Transverse colon (tissue), 4 donors: ENCODE results near the gene RCCD1. TPM values are rescaled to one million over a fixed set of nuclear protein-coding genes. Genes with fewer than 3 reads are reported as not detected.

ENCODE experiments used
- DNase-seq: peaks from one replicate; pipeline ENCODE4 v3.0.0-alpha.2; 2019
- H3K27ac ChIP-seq, 4 donors: fragments of 200-600 bp; sonication (generic); 2 replicates each; pipeline ENCODE4 v1.5.1; 2016 to 2018; ENCODE audit warnings: inconsistent platforms in 4 of 4
- H3K27me3 ChIP-seq: fragments of 200-600 bp; sonication (generic); 2 replicates; pipeline ENCODE4 v1.5.1; 2017; ENCODE audit warnings: inconsistent platforms
- H3K36me3 ChIP-seq, 4 donors: fragments of 200-600 bp; sonication (generic); 2 replicates each; pipeline ENCODE4 v1.5.1; 2017 to 2019; ENCODE audit warnings: inconsistent platforms in 4 of 4
- H3K4me1 ChIP-seq, 4 donors: fragments of 200-600 bp; sonication (generic); 2 replicates each; pipeline ENCODE4 v1.5.1; 2017 to 2020; ENCODE audit warnings: inconsistent platforms in 4 of 4
- H3K4me3 ChIP-seq, 4 donors: fragments of 200-600 bp; sonication (generic); 1 replicate in 1 of 4; 2 replicates in 3 of 4; pipeline versions ENCODE4 v1.5.1 to v1.6.1; 2017 to 2019; ENCODE audit warnings: inconsistent platforms in 4 of 4
- H3K9me3 ChIP-seq, 2 donors: fragments of 200-600 bp; sonication (generic); 2 replicates each; pipeline ENCODE4 v1.5.1; 2017 to 2019; ENCODE audit warnings: inconsistent platforms in 2 of 2
- EP300 ChIP-seq: sonication (generic); formaldehyde crosslinking; IDR thresholded peaks from one replicate; pipeline ENCODE4 v1.6.1; 2017; ENCODE audit warnings: antibody characterized with exemption, low read depth
- POLR2A ChIP-seq: fragments of 450-650 bp; IDR thresholded peaks from one replicate; pipeline ENCODE4 v1.6.1; 2016; ENCODE audit warnings: antibody characterized with exemption, mild to moderate bottlenecking, moderate library complexity
- POLR2AphosphoS5 ChIP-seq, 3 donors: sonication (generic); formaldehyde crosslinking; IDR thresholded peaks; one replicate each; pipeline ENCODE4 v1.6.1; 2016; ENCODE audit warnings: antibody characterized with exemption in 3 of 3
- WGBS, 2 donors: methylation state at CpG; one replicate each; pipeline ENCODE4 v1.1.5; 2018; ENCODE audit warnings: low coverage in 1 of 2; 5-methylcytosine and 5-hydroxymethylcytosine counted together
- in situ Hi-C, 4 donors: fragments of 200-750 bp; cut with MboI; loops; one replicate each; pipeline versions ENCODE4 v1.15.0 to v1.15.1; 2017; ENCODE audit warnings: low sequenced_read_pairs in 3 of 4, low pct_ligation_motif_present in 1 of 4, low pct_unique_long_range_greater_than_20kb in 1 of 4
- intact Hi-C: fragments of 100-400 bp; cut with DNase I; formaldehyde crosslinking; loops from one replicate; pipeline ENCODE4 v1.15.1; 2023; ENCODE audit warnings: low total_unique reads
- total RNA-seq, 4 donors: library from RNA; depleted of rRNA; stranded (reverse); fragments of >200 nt; gene quantifications; one replicate each; pipeline ENCODE4 v1.1.0, GENCODE V29; 2016
- TF ChIP-seq, protein P1 (sequence below), 5 experiments: fragments of 200-600 bp in 3 of 5; fragments of 450-650 bp in 2 of 5; sonication (generic) in 3 of 5; IDR thresholded peaks; 1 replicate in 2 of 5; 2 replicates in 3 of 5; pipeline ENCODE4 v1.5.1; 2016 to 2017; ENCODE audit warnings: antibody characterized with exemption in 5 of 5, inconsistent platforms in 3 of 5, mild to moderate bottlenecking in 2 of 5, moderate library complexity in 1 of 5

The RCCD1 gene, protein sequence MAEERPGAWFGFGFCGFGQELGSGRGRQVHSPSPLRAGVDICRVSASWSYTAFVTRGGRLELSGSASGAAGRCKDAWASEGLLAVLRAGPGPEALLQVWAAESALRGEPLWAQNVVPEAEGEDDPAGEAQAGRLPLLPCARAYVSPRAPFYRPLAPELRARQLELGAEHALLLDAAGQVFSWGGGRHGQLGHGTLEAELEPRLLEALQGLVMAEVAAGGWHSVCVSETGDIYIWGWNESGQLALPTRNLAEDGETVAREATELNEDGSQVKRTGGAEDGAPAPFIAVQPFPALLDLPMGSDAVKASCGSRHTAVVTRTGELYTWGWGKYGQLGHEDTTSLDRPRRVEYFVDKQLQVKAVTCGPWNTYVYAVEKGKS
- 100 to 1,000 TPM in 1 of 4 donors, 10 to 100 TPM in 3; 13.1 to 438 (median 16.2) TPM for total RNA-seq

DNA sequence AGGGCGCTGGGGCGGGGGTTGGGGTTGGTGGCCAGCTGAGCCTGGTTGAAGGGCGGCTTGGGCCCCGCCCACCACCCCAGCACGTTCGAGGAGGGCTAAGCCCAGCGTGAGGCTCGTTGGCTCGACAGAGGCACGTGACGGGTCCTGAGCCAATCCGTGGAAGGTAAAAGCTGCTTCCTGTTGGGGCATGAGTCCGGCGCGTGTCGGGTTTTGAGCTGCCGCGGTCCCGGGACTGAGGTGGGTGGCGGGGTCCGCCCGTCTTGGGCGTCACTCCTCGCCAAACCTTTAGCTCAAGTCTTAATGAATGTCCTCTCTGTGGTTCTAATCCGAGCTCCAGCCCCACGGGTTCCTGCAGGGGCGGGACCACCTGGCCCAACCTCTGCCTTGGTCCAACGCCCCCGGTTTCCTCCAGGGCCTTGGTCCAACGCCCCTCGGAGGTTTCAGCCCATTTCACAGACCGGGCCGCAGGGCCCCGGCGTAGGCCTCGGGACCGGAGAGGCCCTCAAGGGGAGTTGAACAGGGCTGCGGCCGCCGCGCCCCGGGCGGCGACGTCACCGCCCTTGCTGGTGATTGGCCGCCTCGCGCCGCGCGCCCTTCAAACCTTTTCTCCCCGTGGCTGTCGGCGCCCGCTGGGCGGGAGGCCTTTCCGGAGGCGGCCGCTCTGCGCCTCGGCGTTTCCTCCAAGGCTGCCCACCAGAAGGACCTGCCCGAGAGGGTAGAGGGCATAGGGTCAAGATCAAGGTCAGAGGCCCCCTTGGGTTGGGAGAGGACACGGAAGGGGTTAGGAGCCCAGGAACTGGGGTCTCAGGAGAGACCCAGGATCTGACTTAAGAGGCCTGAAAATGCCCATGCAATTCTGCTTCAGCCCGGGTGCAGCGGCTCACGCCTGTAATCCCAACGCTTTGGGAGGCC, at the start of gene RCCD1:
Gene RCCD1 (plus strand): TSS at position 173 of the 912 bp plus-strand sequence. CDS start 1,851 bp downstream, outside the sequence.
- TF ChIP-seq POLR2A, result peak; percentile 75
- peak; percentile 58 to 90 (median 84) for TF ChIP-seq POLR2AphosphoS5 (IDR thresholded peaks at IDR 0.05)
- TF ChIP-seq EP300, result no peak
- TF ChIP-seq, protein P1, sequence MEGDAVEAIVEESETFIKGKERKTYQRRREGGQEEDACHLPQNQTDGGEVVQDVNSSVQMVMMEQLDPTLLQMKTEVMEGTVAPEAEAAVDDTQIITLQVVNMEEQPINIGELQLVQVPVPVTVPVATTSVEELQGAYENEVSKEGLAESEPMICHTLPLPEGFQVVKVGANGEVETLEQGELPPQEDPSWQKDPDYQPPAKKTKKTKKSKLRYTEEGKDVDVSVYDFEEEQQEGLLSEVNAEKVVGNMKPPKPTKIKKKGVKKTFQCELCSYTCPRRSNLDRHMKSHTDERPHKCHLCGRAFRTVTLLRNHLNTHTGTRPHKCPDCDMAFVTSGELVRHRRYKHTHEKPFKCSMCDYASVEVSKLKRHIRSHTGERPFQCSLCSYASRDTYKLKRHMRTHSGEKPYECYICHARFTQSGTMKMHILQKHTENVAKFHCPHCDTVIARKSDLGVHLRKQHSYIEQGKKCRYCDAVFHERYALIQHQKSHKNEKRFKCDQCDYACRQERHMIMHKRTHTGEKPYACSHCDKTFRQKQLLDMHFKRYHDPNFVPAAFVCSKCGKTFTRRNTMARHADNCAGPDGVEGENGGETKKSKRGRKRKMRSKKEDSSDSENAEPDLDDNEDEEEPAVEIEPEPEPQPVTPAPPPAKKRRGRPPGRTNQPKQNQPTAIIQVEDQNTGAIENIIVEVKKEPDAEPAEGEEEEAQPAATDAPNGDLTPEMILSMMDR (IDR thresholded peaks at IDR 0.05), result no peak
- peaks cover 0 to 5% (median 0%) of the 10 kb centered on the region in 4 donors for H3K36me3 ChIP-seq
- H3K27ac ChIP-seq, result peak within 1 kb of the TSS; percentile 93 to 98 (median 94)
- DNase-seq, result peak; percentile 96
- no peaks in the 10 kb centered on the region for H3K9me3 ChIP-seq
- in situ Hi-C loops (loop anchor here in 3 of 4 donors (10.0 to 25.0 kb wide), 2 partner anchors 307 to 320 kb away; no protein-coding TSS in a partner anchor), intact Hi-C loops (loop anchor here (10.0 kb wide), 1 partner anchor 320 kb away; no protein-coding TSS in a partner anchor)
- 2 to 13% methylated on average over 3 to 48 of the region's 69 CpGs for WGBS, 2 donors
- H3K4me3 ChIP-seq, result peak within 1 kb of the TSS; percentile 49 to 73 (median 62)
- no peaks in the 10 kb centered on the region for H3K27me3 ChIP-seq
- peaks cover 11 to 32% (median 20%) of the 10 kb centered on the region in 4 donors for H3K4me1 ChIP-seq

DNA sequence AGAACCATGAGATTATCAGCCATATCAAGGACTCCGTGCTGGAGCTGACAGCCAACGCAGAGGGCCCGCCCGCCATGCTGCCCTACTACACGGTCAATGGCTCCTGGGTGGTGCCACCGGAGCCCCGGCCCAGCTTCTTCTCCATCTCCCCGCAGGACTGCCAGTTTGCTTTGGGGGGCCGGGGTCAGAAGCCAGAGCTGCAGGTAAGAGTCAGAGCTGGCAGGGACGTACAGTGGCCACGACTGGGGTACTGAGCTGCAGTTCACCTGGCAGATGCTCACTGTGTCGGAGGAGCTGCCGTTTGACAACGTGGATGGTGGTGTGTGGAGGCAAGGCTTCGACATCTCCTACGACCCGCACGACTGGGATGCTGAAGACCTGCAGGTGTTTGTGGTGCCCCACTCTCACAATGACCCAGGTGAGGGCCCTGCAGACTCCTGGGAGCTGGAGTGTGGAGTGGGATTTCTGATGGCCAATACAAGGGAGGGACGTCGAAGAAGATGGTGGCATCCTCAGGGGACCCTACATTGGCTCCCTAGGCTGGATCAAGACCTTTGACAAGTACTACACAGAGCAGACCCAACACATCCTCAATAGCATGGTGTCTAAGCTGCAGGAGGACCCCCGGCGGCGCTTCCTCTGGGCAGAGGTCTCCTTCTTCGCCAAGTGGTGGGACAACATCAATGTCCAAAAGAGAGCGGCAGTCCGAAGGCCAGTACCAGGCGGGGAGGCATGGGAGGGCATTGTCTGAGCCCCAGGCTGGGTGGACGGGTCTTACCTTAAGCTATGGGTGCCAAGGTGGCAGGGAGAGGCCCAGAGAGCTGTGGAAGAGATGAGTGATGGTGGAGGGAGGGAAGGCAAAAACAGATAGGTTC, 49.1 kb upstream of the RCCD1 start:
- Histone ChIP-seq H3K36me3 (peaks cover 0 to 26% (median 13%) of the 10 kb centered on the region in 4 donors), H3K4me3 (no peak overlapping the region), H3K27me3 (no peaks in the 10 kb centered on the region), H3K9me3 (no peaks in the 10 kb centered on the region), H3K27ac (no peak overlapping the region), H3K4me1 (peaks cover 13 to 19% (median 18%) of the 10 kb centered on the region in 4 donors)
- TF ChIP-seq, protein P1 (IDR thresholded peaks at IDR 0.05), result no peak
- 93 to 100% methylated on average over 1 to 28 of the region's 28 CpGs for WGBS, 2 donors
- no peak for DNase-seq
- in situ Hi-C loops (no loop called here), intact Hi-C loops (no loop called here)

DNA sequence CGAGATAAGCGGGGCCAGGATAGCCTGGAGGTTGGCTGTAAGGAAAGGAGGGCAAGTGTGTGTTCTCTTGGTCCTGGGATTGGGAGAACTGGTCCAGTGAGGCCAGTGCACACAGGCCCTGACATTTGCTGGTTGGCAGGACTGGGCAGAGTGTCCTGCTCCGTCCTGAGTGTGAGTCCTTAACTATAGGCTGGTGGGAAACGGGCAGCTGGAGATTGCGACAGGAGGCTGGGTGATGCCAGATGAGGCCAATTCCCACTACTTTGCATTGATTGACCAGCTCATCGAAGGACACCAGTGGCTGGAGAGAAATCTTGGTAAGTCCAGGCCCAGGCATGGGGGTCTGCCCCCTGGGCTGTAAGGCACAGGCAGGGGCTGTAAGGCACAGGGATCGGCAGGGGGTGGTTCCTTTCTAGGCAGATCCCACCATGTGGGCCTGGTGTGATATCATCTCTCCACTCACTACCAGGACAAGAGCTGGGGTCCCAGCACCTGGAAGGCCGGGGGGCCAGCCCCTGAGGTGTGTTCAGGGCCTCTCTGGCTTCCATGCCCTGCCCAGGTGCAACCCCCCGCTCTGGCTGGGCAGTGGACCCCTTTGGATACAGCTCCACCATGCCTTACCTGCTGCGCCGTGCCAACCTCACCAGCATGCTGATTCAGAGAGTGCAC, 48.4 kb upstream of the RCCD1 start:
- in situ Hi-C loops, result no loop called here
- Histone ChIP-seq H3K27ac (no peak overlapping the region), H3K9me3 (no peaks in the 10 kb centered on the region), H3K36me3 (peaks cover 1 to 34% (median 17%) of the 10 kb centered on the region in 4 donors), H3K4me3 (no peak overlapping the region), H3K27me3 (no peaks in the 10 kb centered on the region), H3K4me1 (peaks cover 13 to 19% (median 18%) of the 10 kb centered on the region in 4 donors)
- 98 to 100% methylated on average over 2 to 8 of the region's 11 CpGs for WGBS, 2 donors
- intact Hi-C loops, result no loop called here
- no peak for DNase-seq
- no peak for TF ChIP-seq POLR2AphosphoS5 (IDR thresholded peaks at IDR 0.05)
- TF ChIP-seq, protein P1 (IDR thresholded peaks at IDR 0.05), result no peak
- TF ChIP-seq POLR2A, result no peak
- TF ChIP-seq EP300, result no peak
